Activated CD4-positive, CD25-positive, alpha-beta regulatory T cell (primary cell): ENCODE results near the gene BTBD3.

Source experiments
- DNase-seq, 4 experiments: peaks; one replicate each; lab custom pipeline; 2025; lab: John Stamatoyannopoulos, UW

The BTBD3 gene

DNA sequence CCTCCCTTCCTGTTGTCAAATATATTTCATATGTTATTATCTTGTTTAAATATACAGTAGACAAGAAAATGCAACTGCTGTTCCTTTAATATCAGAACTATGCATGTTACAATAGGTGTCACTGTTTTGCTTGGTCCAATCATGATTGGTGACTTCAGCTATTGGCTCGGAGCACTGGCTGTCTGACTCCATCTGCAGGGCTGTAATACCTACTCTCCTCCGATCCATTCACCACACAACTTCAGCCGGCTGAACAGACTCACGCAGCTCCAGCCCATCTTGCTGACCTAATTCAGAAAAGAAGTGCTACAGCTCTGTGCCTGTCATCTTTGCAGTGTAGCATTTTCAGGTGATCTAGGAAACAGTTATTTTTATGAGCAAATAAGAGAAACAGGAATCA is at the start of gene BTBD3:
BTBD3 (plus strand) TSS at position 231 of the 400 bp plus-strand sequence. CDS start 383 bp downstream, outside the sequence.
- no peak for DNase-seq

DNA sequence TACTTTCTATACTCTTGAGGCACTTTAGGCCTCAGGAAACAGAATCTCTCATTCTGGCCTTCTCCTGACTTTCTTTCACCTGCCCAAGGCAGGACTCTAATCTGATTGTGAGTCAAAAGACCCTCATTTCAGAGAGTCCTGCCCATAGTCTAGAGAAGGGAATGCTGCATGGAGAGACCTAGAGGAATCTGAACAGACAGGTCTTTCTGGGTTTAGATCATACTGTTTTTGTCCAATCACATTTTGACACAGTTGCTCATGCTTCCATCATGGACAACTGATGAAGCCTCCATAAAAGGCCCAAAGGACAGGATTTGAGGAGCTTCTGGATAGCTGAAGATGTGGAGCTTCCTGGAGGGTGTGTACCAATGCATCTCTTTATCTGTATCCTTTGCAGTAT is 48.1 kb upstream of the BTBD3 start:
- no peak for DNase-seq

DNA sequence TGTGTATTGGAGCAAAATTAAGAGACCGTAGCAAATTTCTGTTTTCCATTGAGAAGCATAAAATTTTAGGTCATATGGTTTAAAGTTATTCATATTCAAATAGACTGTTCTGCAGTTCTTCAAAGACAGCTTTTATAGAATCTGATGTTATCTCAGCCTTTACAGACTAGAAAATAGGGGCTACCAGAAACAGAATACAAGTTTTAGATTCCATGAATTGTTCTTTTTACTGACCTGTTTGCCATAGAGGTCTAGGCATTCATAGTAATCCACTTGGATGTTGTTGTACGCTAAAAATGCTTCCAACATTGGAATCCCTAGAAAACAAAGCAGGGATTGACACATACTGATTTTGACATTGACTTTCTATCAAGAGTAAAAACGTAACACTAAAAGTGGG is 47.3 kb upstream of the BTBD3 start:
- DNase-seq: no peak

DNA sequence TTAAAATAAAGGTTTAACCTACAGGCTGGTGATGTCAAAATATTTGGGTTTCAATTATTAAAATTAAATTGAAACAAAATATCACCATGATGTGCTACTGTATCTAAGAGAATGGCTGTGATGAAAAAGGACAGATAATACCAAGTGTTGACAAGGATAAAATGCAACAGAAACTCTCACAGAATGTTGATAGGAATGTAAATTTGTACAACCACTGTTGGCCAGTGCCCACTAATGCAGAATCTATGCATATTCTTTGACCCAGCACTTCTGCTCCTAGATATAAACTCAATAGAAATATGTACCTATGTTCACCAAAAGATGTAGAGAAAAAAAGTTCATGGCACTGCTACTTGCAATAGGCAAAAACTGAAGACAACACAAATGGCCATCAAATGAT is 41.1 kb upstream of the BTBD3 start:
- no peak for DNase-seq

DNA sequence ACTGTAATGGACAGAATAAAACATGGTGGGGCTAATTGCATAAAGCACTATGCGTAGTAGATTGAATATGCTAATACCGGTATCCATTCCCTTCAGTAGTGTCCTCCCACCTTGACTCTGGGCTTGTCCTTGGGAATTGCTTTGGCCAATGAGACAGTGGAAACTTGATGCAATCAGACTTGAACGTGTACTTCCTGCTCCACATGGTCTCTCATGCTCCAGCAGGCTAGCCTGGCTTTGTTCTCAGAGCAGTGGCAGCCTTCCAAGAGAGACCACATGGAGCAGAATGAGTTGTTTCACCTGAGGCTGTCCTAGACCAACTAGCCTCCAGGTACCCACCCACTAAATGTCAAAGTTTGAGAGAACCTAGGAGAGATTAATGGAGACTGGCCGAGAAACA is 37.0 kb upstream of the BTBD3 start:
- DNase-seq: no peak

DNA sequence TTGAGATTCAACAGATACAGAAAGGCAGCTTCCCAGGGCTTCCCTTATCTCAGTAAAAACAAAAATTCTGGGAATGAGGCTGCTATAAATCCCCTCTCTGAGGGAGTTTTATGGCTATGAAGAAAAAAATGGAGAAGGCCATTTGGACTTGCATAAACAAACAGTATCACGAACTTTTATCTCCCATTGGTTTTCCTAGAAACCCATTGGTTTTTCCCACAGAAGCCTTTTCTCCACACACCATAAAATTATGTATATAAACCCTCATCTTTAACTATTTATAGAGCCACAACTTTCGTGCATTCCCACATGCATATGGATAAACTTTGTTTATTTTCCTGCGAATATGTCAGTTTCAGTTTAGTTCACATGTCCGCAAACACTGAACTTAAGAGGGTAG is 36.2 kb upstream of the BTBD3 start:
- DNase-seq: no peak

DNA sequence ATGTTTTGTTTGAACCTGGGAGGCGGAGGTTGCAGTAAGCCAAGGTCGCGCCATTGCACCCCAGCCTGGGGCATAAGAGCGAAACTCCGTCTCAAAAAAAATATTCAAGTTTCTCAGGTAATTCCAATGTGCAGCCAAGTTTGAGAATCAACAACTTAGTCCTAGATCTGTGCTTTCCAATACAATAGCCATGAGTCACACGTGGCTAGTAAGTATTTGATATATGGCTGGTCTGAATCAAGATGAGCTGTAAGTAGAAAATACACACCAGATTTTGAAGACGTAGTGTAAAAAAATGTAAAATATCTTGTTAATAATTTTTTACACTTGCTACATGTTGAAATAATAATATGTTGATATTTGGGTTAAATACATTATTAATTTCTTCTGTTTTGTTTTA is 35.0 kb upstream of the BTBD3 start:
- no peak for DNase-seq

DNA sequence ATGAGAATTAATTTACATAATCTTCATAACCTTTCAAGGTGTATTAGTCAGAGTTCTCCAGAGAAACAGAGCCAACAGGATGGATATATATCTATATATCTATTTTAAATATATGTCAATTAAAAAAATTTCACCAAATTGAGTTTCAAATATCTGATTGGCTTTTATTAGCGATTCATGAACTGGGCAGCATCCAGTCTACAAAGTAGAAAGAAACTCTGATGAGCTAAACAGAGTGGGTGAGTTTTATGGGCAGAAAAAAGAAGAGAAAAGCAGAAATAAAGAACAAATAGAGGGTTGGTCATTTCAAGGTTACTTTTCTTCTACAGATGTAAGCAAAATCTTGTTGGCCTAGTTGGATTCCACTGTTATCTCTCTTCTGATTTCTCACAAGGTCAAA is 29.0 kb upstream of the BTBD3 start:
- DNase-seq: no peak

DNA sequence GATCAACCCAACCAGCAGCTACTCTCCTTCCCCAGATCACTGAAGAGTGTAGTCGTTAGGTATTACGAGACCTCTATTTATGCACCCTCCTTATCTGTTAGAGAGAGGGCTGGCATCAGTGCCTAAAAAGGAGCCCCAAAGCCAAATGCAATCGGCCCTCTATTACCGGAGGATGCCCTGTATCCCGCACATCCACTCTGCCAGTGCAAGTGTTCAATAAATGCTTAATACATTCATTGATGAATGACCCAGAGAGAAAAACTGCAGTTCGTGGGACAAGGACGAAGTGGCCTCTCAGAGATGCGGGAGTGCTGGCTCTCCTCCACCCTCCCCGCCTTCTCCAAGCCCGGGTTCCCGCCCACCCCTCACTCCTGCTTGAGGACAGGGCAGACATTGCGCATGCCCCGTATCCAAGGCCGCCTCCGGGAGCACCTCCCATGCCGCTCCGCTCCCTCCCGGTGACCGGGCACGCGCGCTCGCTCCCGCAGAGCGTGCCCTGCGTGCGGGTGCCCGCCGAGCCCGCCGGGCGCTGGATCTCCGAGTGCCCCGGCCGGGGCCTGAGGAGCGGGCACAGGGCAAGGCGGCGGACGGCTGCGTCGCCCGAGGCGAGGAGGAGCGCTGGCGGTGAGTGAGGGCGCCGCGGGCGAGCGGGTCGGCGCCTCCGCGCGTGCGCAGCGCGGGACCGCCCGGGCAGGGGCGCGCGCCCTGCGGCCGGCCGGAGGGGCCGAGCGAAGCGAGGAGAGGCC is 27.2 kb upstream of the BTBD3 start:
- DNase-seq: no peak

DNA sequence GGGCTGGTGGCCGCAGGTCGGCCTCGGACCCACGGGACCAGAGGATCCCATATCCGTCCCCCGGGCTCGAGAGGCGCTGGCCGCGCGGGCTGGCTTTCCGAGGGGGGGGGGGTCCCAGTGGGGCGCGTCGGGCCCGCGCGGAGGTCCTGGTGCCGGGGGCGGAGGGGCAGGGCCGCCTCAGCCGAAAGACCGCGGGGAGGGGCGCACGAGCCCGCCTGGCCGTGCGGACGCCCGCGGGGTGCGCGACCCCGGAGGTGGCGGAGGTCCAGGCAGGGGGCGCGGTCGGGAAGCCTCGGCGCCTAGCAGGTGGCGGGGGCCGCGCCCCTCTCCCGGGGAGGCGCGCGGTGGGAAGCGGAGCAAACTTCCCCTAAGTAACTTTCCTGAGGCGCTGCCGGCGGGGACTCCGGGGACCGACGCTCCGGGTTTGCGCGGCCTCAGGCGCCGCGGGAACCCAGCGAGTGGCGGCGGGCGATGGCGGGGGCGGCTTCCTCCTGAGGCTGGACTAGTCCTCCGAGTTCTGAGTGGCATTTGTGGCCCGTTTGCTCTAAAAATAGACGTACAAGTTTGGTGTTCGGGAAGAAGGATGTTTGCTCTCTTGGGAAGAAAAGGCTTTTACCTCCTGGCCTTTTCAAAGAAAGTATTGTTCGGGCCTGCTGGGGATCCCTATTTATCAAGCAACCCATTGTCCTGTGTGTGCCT is 26.5 kb upstream of the BTBD3 start:
- DNase-seq: no peak

DNA sequence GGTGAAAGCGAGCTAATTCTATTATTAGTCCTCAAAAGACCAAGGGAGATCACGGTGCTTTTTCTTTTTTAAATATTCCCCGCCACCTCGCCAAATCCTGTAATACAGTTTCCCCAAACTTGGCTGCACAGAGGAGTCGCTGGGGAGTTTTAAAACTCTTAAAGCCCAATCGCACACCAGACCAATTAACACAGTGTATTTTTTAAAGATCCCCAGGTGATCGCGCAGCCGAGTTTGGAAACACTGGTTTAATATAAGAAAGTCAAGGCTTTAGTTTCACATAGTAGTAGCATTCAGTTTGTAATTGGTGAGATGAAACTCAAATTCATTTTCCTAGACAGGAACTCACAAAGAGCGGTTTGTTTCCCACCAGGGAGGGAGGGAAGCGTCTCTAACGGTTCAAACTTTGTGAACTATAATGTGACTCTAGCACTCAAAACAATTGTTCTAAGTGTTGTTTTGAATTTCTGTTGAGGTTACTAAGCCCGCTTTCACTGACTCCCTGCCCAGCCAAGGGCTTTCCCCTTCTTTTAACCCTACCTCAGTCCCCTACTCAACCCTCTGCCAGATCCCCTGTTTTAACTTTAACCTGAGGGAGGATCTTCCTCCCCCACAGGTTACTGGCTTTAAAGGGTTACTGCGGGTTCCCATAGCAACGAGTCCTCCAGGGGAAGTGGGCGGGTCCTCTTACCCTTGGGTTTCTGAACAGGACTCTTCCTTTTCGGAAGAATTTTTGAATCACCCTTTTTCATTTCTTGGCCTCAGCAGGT is 25.7 kb upstream of the BTBD3 start:
- no peak for DNase-seq

DNA sequence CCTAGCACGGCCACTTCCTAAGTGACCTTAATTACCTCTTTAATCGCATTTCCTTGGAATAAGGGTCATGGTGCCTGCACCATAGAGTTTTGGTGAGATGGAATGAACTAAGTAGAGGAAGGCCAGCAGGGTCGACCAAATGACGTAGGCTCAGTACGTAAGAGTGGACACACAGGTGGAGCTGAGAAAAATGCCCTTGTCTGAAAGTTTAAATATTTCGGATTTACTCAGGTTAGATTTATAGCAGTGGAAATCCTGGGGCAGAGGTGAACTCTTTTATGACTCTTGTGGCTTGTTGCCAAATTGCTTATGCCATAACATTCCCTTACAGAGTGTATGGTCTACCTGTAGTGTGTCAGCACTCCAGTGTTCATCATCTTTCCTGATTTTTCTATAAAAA is 23.6 kb upstream of the BTBD3 start:
- DNase-seq: no peak

DNA sequence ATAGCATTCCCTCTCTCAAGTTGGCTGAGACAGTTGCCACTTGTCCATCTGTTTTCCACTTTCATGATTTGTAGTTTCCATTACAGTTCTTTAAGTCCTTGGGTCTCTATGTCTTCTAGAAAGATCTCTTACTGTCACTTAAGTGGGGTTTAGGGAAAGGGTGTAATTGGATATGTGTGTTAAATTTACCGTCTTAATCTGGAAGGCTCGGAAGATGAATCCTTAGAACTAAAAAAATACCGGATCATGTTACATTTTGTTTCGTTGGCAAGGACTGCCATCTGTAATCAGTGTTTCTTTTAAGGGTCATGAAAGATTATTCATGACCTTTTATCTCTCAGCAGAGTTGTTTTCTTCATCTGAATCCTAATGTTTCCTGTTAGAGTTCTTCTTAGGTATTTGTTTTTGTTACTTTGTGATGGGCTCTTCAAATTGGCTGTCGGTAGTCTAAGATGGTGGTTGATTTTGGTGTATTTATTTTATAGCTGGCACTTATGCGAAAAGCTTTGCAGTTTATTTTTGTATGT is 21.8 kb upstream of the BTBD3 start:
- DNase-seq: no peak

DNA sequence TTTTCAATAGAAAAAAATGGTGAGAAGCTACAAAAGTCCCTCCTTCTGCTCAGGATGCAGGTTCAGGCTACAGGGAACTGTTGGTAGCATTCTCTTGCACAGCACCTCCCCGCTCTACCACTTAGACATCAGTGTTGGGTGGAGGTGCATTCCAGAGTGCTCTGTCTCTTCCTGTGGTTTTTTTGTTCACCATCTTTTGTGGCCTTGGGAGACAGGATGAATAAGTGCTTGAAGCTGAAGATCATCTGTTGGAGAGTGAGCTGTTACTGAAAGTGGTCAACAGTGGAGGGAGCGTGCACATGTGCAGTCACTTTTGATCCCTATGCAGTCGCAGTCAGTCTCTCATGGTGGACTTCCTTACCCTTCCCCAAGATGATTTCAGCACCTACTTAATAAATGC is 16.6 kb upstream of the BTBD3 start:
- no peak for DNase-seq

DNA sequence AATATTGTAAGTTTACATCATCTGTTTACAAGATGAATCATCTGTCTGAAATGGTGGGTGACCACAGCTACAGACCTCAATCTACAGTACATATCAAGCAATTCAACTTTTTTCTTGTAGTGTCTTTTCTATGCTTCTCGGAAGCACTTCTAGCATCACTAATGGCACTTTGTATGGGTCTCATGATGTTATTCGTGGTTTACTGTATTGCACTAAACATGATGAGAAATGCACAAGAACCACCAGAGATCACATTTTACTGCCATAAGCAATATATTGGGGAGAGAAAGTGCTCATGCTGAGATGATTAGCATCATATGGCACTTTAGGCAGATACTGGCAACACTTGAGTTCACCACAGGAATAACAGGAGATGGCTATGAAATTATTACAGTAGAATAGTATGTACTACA is 15.4 kb upstream of the BTBD3 start:
- DNase-seq: no peak

DNA sequence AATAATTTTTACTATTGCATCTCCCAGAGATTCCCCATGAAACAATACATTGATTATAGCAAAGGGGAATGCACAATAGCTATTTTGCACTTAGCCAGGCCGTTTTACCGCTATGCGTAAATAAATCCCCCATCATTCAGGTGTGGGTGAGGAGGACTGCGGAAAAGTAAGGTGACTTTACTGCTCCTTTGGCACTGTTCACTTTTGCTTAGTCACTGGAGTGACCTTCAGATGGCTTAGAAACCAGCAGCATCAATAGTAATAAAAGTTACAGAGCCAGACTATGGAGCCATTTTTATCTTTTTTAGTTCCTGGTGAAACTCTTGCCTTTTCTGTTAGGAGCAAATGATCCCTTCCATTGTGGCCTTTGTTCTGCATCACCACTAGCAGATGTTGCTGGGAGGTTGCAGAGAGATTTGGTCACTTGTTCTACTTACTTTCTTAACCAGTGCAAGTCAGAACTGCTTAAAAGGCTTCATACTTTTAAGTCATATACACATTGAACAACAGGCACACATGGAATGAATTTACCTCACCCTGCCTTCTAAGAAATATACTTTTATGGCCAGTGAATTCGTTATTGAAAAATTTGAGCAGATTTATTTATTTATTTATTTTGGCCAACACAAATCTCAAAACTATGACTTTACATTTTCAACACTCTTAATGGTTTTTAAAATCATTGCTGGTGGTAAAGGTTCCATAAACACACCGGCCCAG is 12.1 kb upstream of the BTBD3 start:
- DNase-seq: no peak

DNA sequence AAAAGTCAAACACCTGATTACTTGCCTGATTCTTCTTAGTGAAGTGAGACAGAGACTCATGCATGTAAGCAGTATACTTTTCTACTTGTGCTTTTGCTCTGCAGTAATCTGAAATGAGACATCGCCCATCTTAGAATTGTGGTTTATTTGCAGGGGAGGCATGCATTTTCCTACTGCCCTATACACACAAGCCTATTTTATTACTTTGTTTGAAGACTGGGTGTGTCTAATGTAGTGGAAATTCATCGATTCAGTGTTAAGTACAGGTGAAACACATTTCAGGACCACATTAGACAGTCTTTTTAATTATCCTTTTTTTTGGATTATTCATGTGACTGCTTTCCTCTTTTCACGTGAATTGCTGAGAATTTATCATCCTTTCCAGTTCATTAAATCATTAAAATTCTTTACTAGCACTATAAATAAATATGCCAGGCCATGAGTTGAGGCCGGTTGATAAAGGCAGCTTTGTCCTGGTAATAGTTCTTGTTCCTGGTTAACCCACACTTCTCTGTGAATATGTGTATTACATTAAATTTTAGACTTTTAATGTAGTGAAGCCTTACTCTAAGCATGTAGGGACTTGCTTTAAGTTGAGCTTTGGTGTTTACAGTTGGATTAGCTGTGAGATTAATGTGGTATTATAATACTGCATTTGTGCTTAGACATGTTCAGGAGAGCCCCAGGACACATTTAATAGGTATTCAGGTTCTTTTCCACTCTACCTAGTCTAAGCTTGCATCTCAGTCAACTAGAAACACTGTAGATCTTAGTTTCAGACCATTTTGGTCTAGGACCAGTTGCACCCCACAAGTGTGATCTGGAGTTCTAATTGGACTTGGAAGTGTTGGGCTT is 10.8 kb upstream of the BTBD3 start:
- DNase-seq: no peak

DNA sequence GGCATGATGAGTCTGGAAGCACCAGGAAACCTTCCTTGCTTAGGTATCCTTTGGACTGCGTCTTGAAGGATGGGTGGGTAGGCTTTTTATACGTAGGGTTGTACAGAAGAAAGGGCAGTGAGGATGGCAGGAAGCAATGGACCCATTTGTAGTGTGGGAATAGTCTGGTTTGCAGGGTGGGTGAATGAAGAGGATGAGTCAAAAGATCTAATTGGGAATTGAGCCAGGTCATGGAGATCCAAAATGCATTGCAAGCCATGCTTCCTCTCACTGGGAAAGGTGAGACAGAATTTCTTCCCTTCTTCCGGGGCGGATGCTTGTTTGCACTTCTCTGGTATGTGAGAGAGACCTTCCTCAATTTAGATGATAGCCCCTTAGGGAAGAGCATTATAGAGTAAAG is 10.1 kb upstream of the BTBD3 start:
- no peak for DNase-seq

DNA sequence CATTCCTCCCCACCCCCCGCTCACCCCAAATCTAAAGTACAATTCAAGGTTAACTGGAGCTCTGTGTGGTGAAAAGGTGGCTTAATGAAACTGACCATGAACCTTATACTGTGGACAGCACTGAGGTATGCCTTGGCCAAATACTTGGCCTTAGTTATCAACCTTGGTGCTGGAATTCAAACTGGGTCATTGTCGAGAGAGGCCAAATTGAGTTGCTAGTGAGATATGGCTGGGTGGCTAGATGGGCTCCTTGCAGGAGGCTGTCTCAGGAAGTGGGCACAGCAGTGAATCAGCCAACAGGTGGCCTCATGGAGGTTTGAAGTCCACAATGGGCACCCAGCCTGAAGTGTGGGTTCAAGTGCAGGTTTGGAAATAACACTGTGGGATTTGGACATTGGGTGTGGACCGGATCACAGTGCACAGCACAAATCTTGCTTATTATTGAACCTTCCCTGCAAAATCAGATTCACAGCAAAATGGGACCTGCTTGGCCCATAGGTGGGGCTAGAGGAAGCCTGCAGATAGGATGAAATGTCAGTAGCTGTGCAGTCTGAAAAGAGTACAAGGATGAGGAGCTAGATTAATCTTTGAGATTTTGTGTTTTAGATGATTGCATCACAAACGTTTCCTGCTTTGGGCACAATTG is 5.6 kb upstream of the BTBD3 start:
- DNase-seq: no peak

DNA sequence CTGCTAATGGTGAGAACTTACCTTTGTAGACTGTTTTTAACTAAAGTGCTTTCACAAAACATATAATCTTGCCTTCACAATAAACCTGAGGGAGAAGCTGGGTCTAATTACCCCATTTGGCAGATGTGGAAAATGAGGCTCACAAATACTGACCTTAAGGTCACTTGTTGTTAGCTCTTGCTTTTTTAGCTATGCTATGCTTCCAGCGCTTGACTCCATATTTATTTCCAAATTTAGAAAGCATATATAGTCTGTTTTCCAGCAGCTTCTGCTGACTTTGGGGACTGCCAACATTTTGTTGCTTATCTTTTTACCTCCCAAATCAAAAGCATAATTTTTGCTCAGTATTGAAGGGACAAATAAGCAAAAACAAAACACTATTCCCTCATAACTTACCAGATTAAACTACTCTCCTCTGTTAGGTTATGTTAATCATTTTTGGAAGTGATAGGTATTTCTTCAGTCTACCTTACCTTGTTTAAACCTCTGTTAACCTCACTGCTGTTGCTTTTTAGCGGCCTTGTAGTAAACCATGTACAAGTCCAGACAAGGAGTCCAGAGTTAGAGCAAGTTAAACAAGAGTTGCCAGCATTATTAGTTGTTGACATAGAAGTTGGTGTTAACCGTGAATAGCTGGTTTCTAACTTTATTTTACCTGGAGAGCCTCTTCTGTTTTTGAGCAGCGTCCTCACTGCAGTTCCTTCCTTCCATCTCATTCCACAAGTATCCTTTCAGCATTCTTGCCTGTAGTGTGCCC is 4.9 kb upstream of the BTBD3 start:
- no peak for DNase-seq
